Astrocyte of the spinal cord (primary cell): Measurements from ENCODE around the gene KCNH2.

Experiments used
- DNase-seq: peaks from one replicate; pipeline ENCODE4 v3.0.0; 2011; ENCODE audit warnings: low read depth, low spot score
- H3K4me3 ChIP-seq: 2 replicates; pipeline ENCODE4 v1.5.1; 2011; ENCODE audit warnings: low read depth, mild to moderate bottlenecking, low read length, moderate library complexity
- CTCF ChIP-seq: IDR thresholded peaks from 2 replicates; pipeline ENCODE4 v1.5.1; 2012; ENCODE audit warnings: low read depth, mild to moderate bottlenecking, low read length, inconsistent platforms
- in situ Hi-C: cut with HindIII; loops from 2 replicates; pipeline ENCODE4 v1.10.0; 2017; ENCODE audit warnings: low sequenced_read_pairs

KCNH2 gene

GRCh38 chr7:151020231-151020630 is 42.1 kb upstream of the KCNH2 start:
- no peak for DNase-seq
- no peak overlapping the region for H3K4me3 ChIP-seq
- TF ChIP-seq CTCF: no peak
- in situ Hi-C loops: no loop called here

- TF ChIP-seq CTCF: no peak
- H3K4me3 ChIP-seq: no peak overlapping the region
- no peak for DNase-seq
- in situ Hi-C loops: no loop called here
These were observed 41.0 kb upstream of the KCNH2 start for GRCh38 chr7:151019130-151019447.

GRCh38 chr7:151018421-151019129 is 40.5 kb upstream of the KCNH2 start:
- in situ Hi-C loops: no loop called here
- peak; percentile 22 for DNase-seq
- no peak for TF ChIP-seq CTCF
- H3K4me3 ChIP-seq: no peak overlapping the region

- in situ Hi-C loops: no loop called here
- peak; percentile 97 for TF ChIP-seq CTCF
- peak; percentile 30 for DNase-seq
- no peak overlapping the region for H3K4me3 ChIP-seq
These were observed 39.9 kb upstream of the KCNH2 start for GRCh38 chr7:151017953-151018420.

GRCh38 chr7:151017370-151017952 is 39.3 kb upstream of the KCNH2 start:
- no peak overlapping the region for H3K4me3 ChIP-seq
- in situ Hi-C loops: no loop called here
- DNase-seq: no peak
- no peak for TF ChIP-seq CTCF

GRCh38 chr7:151016942-151017341 is 38.8 kb upstream of the KCNH2 start:
- H3K4me3 ChIP-seq: no peak overlapping the region

More at GRCh38 chr7:151016942-151017341, 38.8 kb upstream of the KCNH2 start:
- no peak for DNase-seq
- in situ Hi-C loops: no loop called here
- TF ChIP-seq CTCF: no peak
